CD4-positive, CD25-positive, alpha-beta regulatory T cell (primary cell): ENCODE measurements around the gene VCY. TPM values are rescaled to one million over a fixed set of nuclear protein-coding genes. Genes with fewer than 3 reads are reported as not detected.
"Not testable (repeated sequence)": the region's sequence is repeated elsewhere in the genome, so short reads cannot be mapped to it uniquely, and the experiment has no call there.

Source experiments
- ATAC-seq, 2 donors: fragments of 150-1000 bp; cut with Tn5 transposase; one replicate each; pipeline ENCODE4 v1.10.0; 2021; ENCODE audit warnings: low read depth in 2 of 2, moderate number of reproducible peaks in 2 of 2, moderate library complexity in 1 of 2
- DNase-seq, 3 donors: peaks; one replicate each; pipeline versions ENCODE4 v3.0.0 to v3.0.0-alpha.2; 2012 to 2022; ENCODE audit warnings: mixed read lengths in 1 of 3
- H3K27ac ChIP-seq: one replicate; pipeline ENCODE4 v1.7.0; 2013; ENCODE audit warnings: mild to moderate bottlenecking, low read length; ENCODE audit not compliant: insufficient read depth, poor library complexity, severe bottlenecking
- H3K27me3 ChIP-seq: one replicate; pipeline ENCODE4 v1.7.0; 2013; ENCODE audit warnings: low read length; ENCODE audit not compliant: control insufficient read depth, insufficient read depth
- H3K36me3 ChIP-seq: one replicate; pipeline ENCODE4 v1.7.0; 2013; ENCODE audit warnings: mild to moderate bottlenecking, low read length, moderate library complexity; ENCODE audit not compliant: control insufficient read depth, insufficient read depth
- H3K4me1 ChIP-seq: 2 replicates; pipeline ENCODE4 v1.7.0; 2013; ENCODE audit warnings: mild to moderate bottlenecking, low read length; ENCODE audit not compliant: insufficient read depth, control insufficient read depth, poor library complexity, severe bottlenecking
- H3K4me3 ChIP-seq: one replicate; pipeline ENCODE4 v1.7.0; 2013; ENCODE audit warnings: low read depth, mild to moderate bottlenecking, low read length, moderate library complexity
- H3K9me3 ChIP-seq, 2 experiments: 1 replicate in 1 of 2; 2 replicates in 1 of 2; pipeline ENCODE4 v1.7.0; 2013; ENCODE audit warnings: low read length in 2 of 2, mild to moderate bottlenecking in 1 of 2, moderate library complexity in 1 of 2; ENCODE audit not compliant: control insufficient read depth in 2 of 2
- H3K27ac Mint-ChIP-seq, 3 donors: one replicate each; pipeline ENCODE4 v1.8.0; 2020 to 2022; ENCODE audit warnings: mild to moderate bottlenecking in 3 of 3, mixed read lengths in 3 of 3, moderate library complexity in 2 of 3
- H3K27me3 Mint-ChIP-seq: one replicate; pipeline ENCODE4 v1.8.0; 2022; ENCODE audit warnings: mild to moderate bottlenecking, mixed read lengths
- H3K36me3 Mint-ChIP-seq: one replicate; pipeline ENCODE4 v1.8.0; 2020; ENCODE audit warnings: mixed read lengths
- H3K4me1 Mint-ChIP-seq, 4 donors: one replicate each; pipeline ENCODE4 v1.8.0; 2020 to 2022; ENCODE audit warnings: mixed read lengths in 4 of 4, mild to moderate bottlenecking in 1 of 4
- H3K4me3 Mint-ChIP-seq, 4 donors: one replicate each; pipeline ENCODE4 v1.8.0; 2020 to 2022; ENCODE audit warnings: mild to moderate bottlenecking in 4 of 4, mixed read lengths in 4 of 4, moderate library complexity in 3 of 4
- H3K9me3 Mint-ChIP-seq, 7 donors: one replicate each; pipeline ENCODE4 v1.8.0; 2020 to 2022; ENCODE audit warnings: mixed read lengths in 7 of 7, mild to moderate bottlenecking in 3 of 7, moderate library complexity in 2 of 7
- polyA plus RNA-seq, 4 donors: library from polyadenylated mRNA; unstranded; fragments of 300-500 nt; fragmentation: Illumina TruSeq; gene quantifications; one replicate each; pipeline ENCODE4 v1.2.3, GENCODE V29; 2021
- total RNA-seq: library from RNA; stranded (reverse); gene quantifications from one replicate; pipeline ENCODE4 v1.2.3, GENCODE V29; 2022

VCY gene
- total RNA-seq (not detected), polyA plus RNA-seq (not detected)

DNA sequence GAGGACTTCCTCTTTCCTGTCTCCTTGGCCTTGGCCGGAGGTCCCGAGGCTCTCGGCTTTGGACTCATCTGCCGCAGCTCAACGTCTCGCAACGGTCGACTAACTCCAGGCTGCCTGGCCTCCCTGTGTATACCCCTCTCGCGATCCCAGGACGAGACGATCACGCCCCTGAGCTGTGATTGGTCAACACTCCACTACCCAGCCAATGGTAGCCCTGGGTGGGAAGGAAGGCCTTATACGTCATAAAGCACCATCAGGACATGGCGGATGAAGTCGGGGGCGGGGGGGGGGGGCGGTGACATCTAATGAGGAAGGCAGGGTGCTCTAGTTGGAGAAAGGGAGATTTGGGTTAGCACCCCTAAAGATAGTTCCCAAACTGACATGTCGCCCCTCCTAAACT is at the start of gene VCY:
TSS of gene VCY (minus strand) at position 101 of the 400 bp plus-strand sequence. CDS start at position 68, 33 bp downstream.
- not testable (repeated sequence) for H3K27me3 Mint-ChIP-seq, H3K4me1 ChIP-seq, H3K9me3 ChIP-seq, H3K4me1 Mint-ChIP-seq, H3K36me3 ChIP-seq, H3K27ac Mint-ChIP-seq, DNase-seq, H3K27ac ChIP-seq, H3K27me3 ChIP-seq, H3K36me3 Mint-ChIP-seq, H3K9me3 Mint-ChIP-seq, H3K4me3 Mint-ChIP-seq, ATAC-seq, H3K4me3 ChIP-seq

DNA sequence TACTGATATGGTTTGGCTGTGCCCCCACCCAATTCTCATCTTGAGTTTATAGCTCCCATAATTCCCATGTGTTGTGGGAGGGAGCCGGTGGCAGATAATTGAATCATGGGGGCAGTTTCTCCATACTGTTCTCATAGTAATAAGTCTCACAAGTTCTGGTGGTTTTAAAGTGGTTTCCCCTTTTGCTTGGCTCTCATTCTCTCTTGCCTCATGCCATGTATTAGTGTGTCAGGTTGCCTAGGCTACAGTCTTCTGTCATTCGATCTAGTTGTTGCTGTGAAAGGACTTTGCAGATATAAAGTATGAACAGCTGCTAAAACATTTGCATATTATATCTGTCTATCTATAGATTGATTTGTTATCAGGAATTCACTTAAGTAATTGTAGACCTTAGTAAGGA is 44.1 kb upstream of the VCY start:
- not testable (repeated sequence) for H3K4me3 ChIP-seq, H3K9me3 Mint-ChIP-seq, H3K27ac ChIP-seq, H3K4me1 ChIP-seq, H3K9me3 ChIP-seq, H3K27ac Mint-ChIP-seq, H3K36me3 ChIP-seq, DNase-seq, H3K27me3 Mint-ChIP-seq, H3K36me3 Mint-ChIP-seq, H3K27me3 ChIP-seq, H3K4me3 Mint-ChIP-seq, H3K4me1 Mint-ChIP-seq, ATAC-seq

DNA sequence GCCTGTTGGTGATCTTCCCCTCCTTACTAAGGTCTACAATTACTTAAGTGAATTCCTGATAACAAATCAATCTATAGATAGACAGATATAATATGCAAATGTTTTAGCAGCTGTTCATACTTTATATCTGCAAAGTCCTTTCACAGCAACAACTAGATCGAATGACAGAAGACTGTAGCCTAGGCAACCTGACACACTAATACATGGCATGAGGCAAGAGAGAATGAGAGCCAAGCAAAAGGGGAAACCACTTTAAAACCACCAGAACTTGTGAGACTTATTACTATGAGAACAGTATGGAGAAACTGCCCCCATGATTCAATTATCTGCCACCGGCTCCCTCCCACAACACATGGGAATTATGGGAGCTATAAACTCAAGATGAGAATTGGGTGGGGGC is 25.6 kb upstream of the VCY start:
- not testable (repeated sequence) for H3K27me3 ChIP-seq, DNase-seq, H3K9me3 Mint-ChIP-seq, H3K27ac Mint-ChIP-seq, H3K4me3 ChIP-seq, H3K36me3 Mint-ChIP-seq, H3K4me3 Mint-ChIP-seq, H3K9me3 ChIP-seq, H3K36me3 ChIP-seq, H3K27me3 Mint-ChIP-seq, ATAC-seq, H3K27ac ChIP-seq, H3K4me1 Mint-ChIP-seq, H3K4me1 ChIP-seq

DNA sequence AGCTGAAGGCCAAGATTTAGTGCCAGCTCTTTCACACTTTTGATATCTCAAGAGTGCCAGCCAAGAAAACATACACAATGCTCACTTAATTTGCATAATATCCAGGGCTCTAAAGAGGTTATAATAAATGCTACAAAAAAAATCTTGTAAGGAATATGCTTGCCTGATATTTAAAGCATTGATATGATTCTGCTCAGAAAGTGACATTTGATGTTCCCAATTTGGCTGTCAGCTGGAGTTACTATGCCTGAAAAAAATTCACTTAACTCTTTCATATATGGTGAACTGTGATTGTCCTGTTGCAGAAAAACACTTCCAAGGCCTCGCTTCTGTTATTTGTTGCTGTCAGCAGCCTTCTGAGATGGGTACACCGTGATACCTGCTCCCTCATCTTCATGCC is 43.9 kb downstream of the VCY start:
- not testable (repeated sequence) for H3K27ac ChIP-seq, H3K9me3 Mint-ChIP-seq, H3K27ac Mint-ChIP-seq, ATAC-seq, H3K4me1 ChIP-seq, H3K9me3 ChIP-seq, H3K4me1 Mint-ChIP-seq, H3K27me3 ChIP-seq, H3K27me3 Mint-ChIP-seq, H3K36me3 ChIP-seq, DNase-seq, H3K36me3 Mint-ChIP-seq, H3K4me3 Mint-ChIP-seq, H3K4me3 ChIP-seq

Other genes with a start within 250 kb of the VCY start
- gene VCY1B, start 69.8 kb upstream of the VCY start, total RNA-seq: not detected
- not detected for gene VCY1B, start 69.8 kb upstream of the VCY start, polyA plus RNA-seq